HepG2 (cell line): ENCODE measurements around the gene RPS6KA3.

ENCODE experiments used
- MAZ ChIP-seq, 2 experiments: sonication (generic) in 1 of 2; formaldehyde crosslinking in 1 of 2; IDR thresholded peaks; 2 replicates each; pipeline versions ENCODE4 v1.5.0 to v1.6.1; 2012 to 2020; ENCODE audit warnings: low read depth in 2 of 2, mild to moderate bottlenecking in 2 of 2, borderline replicate concordance in 1 of 2, improper control_type of control experiment in 1 of 2, low read length in 1 of 2, missing genetic modification reagents in 1 of 2, moderate library complexity in 1 of 2
- NFRKB ChIP-seq: fragments of 450-650 bp; IDR thresholded peaks from 2 replicates; pipeline ENCODE4 v1.6.1; 2017
- TF ChIP-seq, protein P1 (sequence below): sonication (generic); formaldehyde crosslinking; IDR thresholded peaks from 2 replicates; pipeline ENCODE4 v1.8.1; 2023; ENCODE audit warnings: mild to moderate bottlenecking, missing genetic modification reagents

GRCh38 chrX:20284992-20285391 lies 18.3 kb upstream of the RPS6KA3 start:
- TF ChIP-seq MAZ (IDR thresholded peaks at IDR 0.05; ENCODE audit: borderline replicate concordance, low read depth, low read length) (no peak), MAZ (CRISPR knock-in tag; IDR thresholded peaks at IDR 0.05; ENCODE audit: low read depth) (no peak), NFRKB (no peak)
- TF ChIP-seq, protein P1, sequence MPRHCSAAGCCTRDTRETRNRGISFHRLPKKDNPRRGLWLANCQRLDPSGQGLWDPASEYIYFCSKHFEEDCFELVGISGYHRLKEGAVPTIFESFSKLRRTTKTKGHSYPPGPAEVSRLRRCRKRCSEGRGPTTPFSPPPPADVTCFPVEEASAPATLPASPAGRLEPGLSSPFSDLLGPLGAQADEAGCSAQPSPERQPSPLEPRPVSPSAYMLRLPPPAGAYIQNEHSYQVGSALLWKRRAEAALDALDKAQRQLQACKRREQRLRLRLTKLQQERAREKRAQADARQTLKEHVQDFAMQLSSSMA, result no peak
